Activated naive CD4-positive, alpha-beta T cell treated with anti-CD3 and anti-CD28 coated beads for 36 hours (primary cell): ENCODE results near the gene KIF12. TPM values are rescaled to one million over a fixed set of nuclear protein-coding genes. Genes with fewer than 3 reads are reported as not detected.

Source experiments
- CTCF ChIA-PET: fragments of 350-600 bp; sonication (Branson Sonifier 250); formaldehyde crosslinking; loops from one replicate; lab custom pipeline; 2021; ENCODE audit warnings: antibody characterized with exemption; lab: Charles Lee
- DNase-seq: peaks from one replicate; pipeline ENCODE4 v3.0.0-alpha.2; 2020
- H3K27ac Mint-ChIP-seq: one replicate; pipeline ENCODE4 v1.8.0; 2021; ENCODE audit warnings: mild to moderate bottlenecking, mixed read lengths
- H3K27me3 Mint-ChIP-seq: one replicate; pipeline ENCODE4 v1.8.0; 2021; ENCODE audit warnings: low read depth, mixed read lengths
- H3K36me3 Mint-ChIP-seq: one replicate; pipeline ENCODE4 v1.8.0; 2021; ENCODE audit warnings: low read depth, mixed read lengths
- H3K4me1 Mint-ChIP-seq: one replicate; pipeline ENCODE4 v1.8.0; 2021; ENCODE audit warnings: low read depth, mixed read lengths
- H3K4me3 Mint-ChIP-seq: one replicate; pipeline ENCODE4 v1.8.0; 2021; ENCODE audit warnings: mild to moderate bottlenecking, moderate library complexity, mixed read lengths
- H3K9me3 Mint-ChIP-seq: one replicate; pipeline ENCODE4 v1.8.0; 2021; ENCODE audit warnings: mixed read lengths
- intact Hi-C: fragments of 100-400 bp; cut with micrococcal nuclease; formaldehyde crosslinking; loops from one replicate; pipeline ENCODE4 v1.15.1; 2023
- total RNA-seq, 2 experiments: library from RNA; stranded (reverse); gene quantifications; one replicate each; pipeline ENCODE4 v1.2.3, GENCODE V29; 2021

KIF12 gene
- total RNA-seq, 2 experiments from 2014 or later, result not detected

GRCh38 chr9:114096866-114097612 is 2.1 kb downstream of the KIF12 start:
- Mint-ChIP-seq H3K4me3 (no peak overlapping the region), H3K27ac (no peak overlapping the region), H3K9me3 (peaks cover 4% of the 10 kb centered on the region), H3K27me3 (peaks cover 35% of the 10 kb centered on the region), H3K4me1 (peaks cover 6% of the 10 kb centered on the region), H3K36me3 (no peaks in the 10 kb centered on the region)
- no peak for DNase-seq
- intact Hi-C loops, result no loop called here
- CTCF ChIA-PET, result interaction anchor here (1.3 to 2.4 kb wide), 3 partner anchors 13 to 15 kb away, joined by 3 to 10 read pairs (median 6); no protein-coding TSS in a partner anchor

- CTCF ChIA-PET, result interaction anchor here (0.5 to 2.4 kb wide), 5 partner anchors 11 to 195 kb away, joined by 3 to 10 read pairs (median 3); no protein-coding TSS in a partner anchor
- Mint-ChIP-seq H3K27me3 (peaks cover 32% of the 10 kb centered on the region), H3K36me3 (no peaks in the 10 kb centered on the region), H3K4me1 (peaks cover 6% of the 10 kb centered on the region), H3K9me3 (no peaks in the 10 kb centered on the region), H3K27ac (no peak overlapping the region), H3K4me3 (no peak overlapping the region)
- intact Hi-C loops, result no loop called here
- DNase-seq, result no peak
Measured at GRCh38 chr9:114096041-114096511, 3.0 kb downstream of the KIF12 start.

- DNase-seq, result no peak
- no peaks in the 10 kb centered on the region for H3K9me3 Mint-ChIP-seq
- peaks cover 6% of the 10 kb centered on the region for H3K4me1 Mint-ChIP-seq
- H3K36me3 Mint-ChIP-seq, result no peaks in the 10 kb centered on the region
- H3K27ac Mint-ChIP-seq, result no peak overlapping the region
- H3K4me3 Mint-ChIP-seq, result no peak overlapping the region
- intact Hi-C loops, result no loop called here
- CTCF ChIA-PET, result interaction anchor here (1.0 to 2.4 kb wide), 3 partner anchors 10 to 196 kb away, joined by 3 to 10 read pairs (median 5); no protein-coding TSS in a partner anchor
- H3K27me3 Mint-ChIP-seq, result peaks cover 32% of the 10 kb centered on the region
Measured at GRCh38 chr9:114094971-114095370, 4.1 kb downstream of the KIF12 start.

- CTCF ChIA-PET, result interaction anchor here (0.9 to 1.9 kb wide), 2 partner anchors 11 to 197 kb away, joined by 3 to 9 read pairs; no protein-coding TSS in a partner anchor
- peaks cover 28% of the 10 kb centered on the region for H3K27me3 Mint-ChIP-seq
- intact Hi-C loops, result no loop called here
- peaks cover 6% of the 10 kb centered on the region for H3K4me1 Mint-ChIP-seq
- DNase-seq, result no peak
- H3K36me3 Mint-ChIP-seq, result no peaks in the 10 kb centered on the region
- H3K9me3 Mint-ChIP-seq, result no peaks in the 10 kb centered on the region
- H3K4me3 Mint-ChIP-seq, result no peak overlapping the region
- no peak overlapping the region for H3K27ac Mint-ChIP-seq
Measured at GRCh38 chr9:114093761-114094505, 5.2 kb downstream of the KIF12 start.

- no peak for DNase-seq
- no peaks in the 10 kb centered on the region for H3K36me3 Mint-ChIP-seq
- intact Hi-C loops, result no loop called here
Measured at GRCh38 chr9:114093031-114093471, 6.0 kb downstream of the KIF12 start.

GRCh38 chr9:114092336-114092735 is 6.8 kb downstream of the KIF12 start:
- Mint-ChIP-seq H3K27ac (no peak overlapping the region), H3K9me3 (no peaks in the 10 kb centered on the region), H3K36me3 (no peaks in the 10 kb centered on the region), H3K4me1 (peaks cover 2% of the 10 kb centered on the region), H3K4me3 (no peak overlapping the region), H3K27me3 (peaks cover 22% of the 10 kb centered on the region)
- intact Hi-C loops, result no loop called here
- DNase-seq, result no peak
- CTCF ChIA-PET, result interaction anchor here (1.4 to 1.9 kb wide), 2 partner anchors 10 kb away, joined by 4 to 9 read pairs; no protein-coding TSS in a partner anchor

More at GRCh38 chr9:114093031-114093471, 6.0 kb downstream of the KIF12 start:
- peaks cover 26% of the 10 kb centered on the region for H3K27me3 Mint-ChIP-seq
- H3K4me3 Mint-ChIP-seq, result no peak overlapping the region
- peaks cover 6% of the 10 kb centered on the region for H3K4me1 Mint-ChIP-seq
- CTCF ChIA-PET, result interaction anchor here (0.9 to 1.9 kb wide), 2 partner anchors 10 to 198 kb away, joined by 3 to 9 read pairs; no protein-coding TSS in a partner anchor
- H3K9me3 Mint-ChIP-seq, result no peaks in the 10 kb centered on the region
- H3K27ac Mint-ChIP-seq, result no peak overlapping the region

GRCh38 chr9:114091711-114092110 is 7.4 kb downstream of the KIF12 start:
- H3K27me3 Mint-ChIP-seq, result peaks cover 16% of the 10 kb centered on the region
- peaks cover under 1% of the 10 kb centered on the region for H3K4me1 Mint-ChIP-seq
- no peak overlapping the region for H3K4me3 Mint-ChIP-seq
- H3K27ac Mint-ChIP-seq, result no peak overlapping the region
- CTCF ChIA-PET, result interaction anchor here (1.4 kb wide), 1 partner anchor 9 kb away, joined by 4 read pairs; no protein-coding TSS in a partner anchor
- H3K36me3 Mint-ChIP-seq, result no peaks in the 10 kb centered on the region
- intact Hi-C loops, result no loop called here
- no peak for DNase-seq
- H3K9me3 Mint-ChIP-seq, result no peaks in the 10 kb centered on the region

GRCh38 chr9:114090798-114091197 is 8.3 kb downstream of the KIF12 start:
- CTCF ChIA-PET, result interaction anchor here (1.4 kb wide), 1 partner anchor 8 kb away, joined by 4 read pairs; no protein-coding TSS in a partner anchor
- Mint-ChIP-seq H3K4me1 (no peaks in the 10 kb centered on the region), H3K4me3 (no peak overlapping the region), H3K27ac (no peak overlapping the region), H3K36me3 (no peaks in the 10 kb centered on the region), H3K27me3 (peaks cover 9% of the 10 kb centered on the region), H3K9me3 (no peaks in the 10 kb centered on the region)
- intact Hi-C loops, result no loop called here
- DNase-seq, result no peak

GRCh38 chr9:114089206-114089840 is 9.8 kb downstream of the KIF12 start:
- Mint-ChIP-seq H3K9me3 (no peaks in the 10 kb centered on the region), H3K27me3 (peaks cover 3% of the 10 kb centered on the region), H3K27ac (no peak overlapping the region), H3K4me1 (no peaks in the 10 kb centered on the region), H3K36me3 (no peaks in the 10 kb centered on the region), H3K4me3 (no peak overlapping the region)
- CTCF ChIA-PET, result no interaction called here
- no peak for DNase-seq
- intact Hi-C loops, result no loop called here

GRCh38 chr9:114088571-114089170 is 10.4 kb downstream of the KIF12 start:
- no peaks in the 10 kb centered on the region for H3K9me3 Mint-ChIP-seq
- no peak overlapping the region for H3K4me3 Mint-ChIP-seq
- CTCF ChIA-PET, result interaction anchor here (0.6 kb wide), 1 partner anchor 494 kb away, joined by 3 read pairs; no protein-coding TSS in a partner anchor
- DNase-seq, result no peak
- no peak overlapping the region for H3K27ac Mint-ChIP-seq
- no peaks in the 10 kb centered on the region for H3K36me3 Mint-ChIP-seq
- H3K4me1 Mint-ChIP-seq, result no peaks in the 10 kb centered on the region
- intact Hi-C loops, result no loop called here
- H3K27me3 Mint-ChIP-seq, result peaks cover 3% of the 10 kb centered on the region

- no peak overlapping the region for H3K27ac Mint-ChIP-seq
- H3K4me1 Mint-ChIP-seq, result no peaks in the 10 kb centered on the region
- no peaks in the 10 kb centered on the region for H3K27me3 Mint-ChIP-seq
- CTCF ChIA-PET, result interaction anchor here (0.6 to 7.1 kb wide), 2 partner anchors 204 to 494 kb away, joined by 3 to 75 read pairs; no protein-coding TSS in a partner anchor
- H3K36me3 Mint-ChIP-seq, result no peaks in the 10 kb centered on the region
- no peak overlapping the region for H3K4me3 Mint-ChIP-seq
- H3K9me3 Mint-ChIP-seq, result no peaks in the 10 kb centered on the region
- DNase-seq, result no peak
- intact Hi-C loops, result no loop called here
Measured at GRCh38 chr9:114087721-114088120, 11.4 kb downstream of the KIF12 start.
